ENCODE results near the gene ANKRD44.
A peak's percentile ranks its signal among the peaks of the same experiment; 100 is the strongest.
"Not testable (repeated sequence)": the region's sequence is repeated elsewhere in the genome, so short reads cannot be mapped to it uniquely, and the experiment has no call there.

ANKRD44 gene

DNA sequence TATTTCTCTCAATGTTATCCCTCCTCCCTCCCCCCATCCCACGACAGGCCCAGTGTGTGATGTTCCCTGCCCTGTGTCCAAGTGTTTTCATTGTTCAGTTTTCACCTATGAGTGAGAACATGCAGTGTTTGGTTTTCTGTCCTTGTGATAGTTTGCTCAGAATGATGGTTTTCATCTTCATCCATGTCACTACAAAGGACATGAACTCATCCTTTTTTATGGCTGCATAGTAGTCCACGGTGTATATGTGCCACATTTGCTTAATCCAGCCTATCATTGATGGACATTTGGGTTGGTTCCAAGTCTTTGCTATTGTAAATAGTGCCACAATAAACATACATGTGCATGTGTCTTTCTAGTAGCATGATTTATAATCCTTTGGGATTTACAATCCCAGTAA is 289.7 kb downstream of the ANKRD44 start:
- DNase-seq (ENCODE audit: low spot score) = not testable (repeated sequence)

DNA sequence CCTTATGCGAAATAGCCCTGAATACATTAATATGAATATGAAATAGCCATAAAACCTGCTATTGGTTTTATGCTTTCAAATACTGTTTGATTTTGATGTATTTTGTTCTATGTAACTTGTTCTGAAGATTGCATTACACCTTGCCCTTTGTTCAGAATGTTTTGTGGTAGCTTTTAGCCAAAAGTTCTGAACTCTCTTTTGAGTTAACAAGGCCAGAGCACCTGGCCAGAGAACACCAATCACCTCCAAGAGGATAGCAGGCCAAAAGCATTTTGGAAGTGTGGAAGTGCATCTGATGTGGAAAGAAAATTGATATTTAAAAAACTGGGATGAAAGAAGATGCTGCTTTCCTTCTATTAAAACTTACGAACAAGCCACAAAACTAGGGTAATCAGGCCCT is 297.5 kb downstream of the ANKRD44 start:
- DNase-seq (ENCODE audit: low spot score) = no peak

DNA sequence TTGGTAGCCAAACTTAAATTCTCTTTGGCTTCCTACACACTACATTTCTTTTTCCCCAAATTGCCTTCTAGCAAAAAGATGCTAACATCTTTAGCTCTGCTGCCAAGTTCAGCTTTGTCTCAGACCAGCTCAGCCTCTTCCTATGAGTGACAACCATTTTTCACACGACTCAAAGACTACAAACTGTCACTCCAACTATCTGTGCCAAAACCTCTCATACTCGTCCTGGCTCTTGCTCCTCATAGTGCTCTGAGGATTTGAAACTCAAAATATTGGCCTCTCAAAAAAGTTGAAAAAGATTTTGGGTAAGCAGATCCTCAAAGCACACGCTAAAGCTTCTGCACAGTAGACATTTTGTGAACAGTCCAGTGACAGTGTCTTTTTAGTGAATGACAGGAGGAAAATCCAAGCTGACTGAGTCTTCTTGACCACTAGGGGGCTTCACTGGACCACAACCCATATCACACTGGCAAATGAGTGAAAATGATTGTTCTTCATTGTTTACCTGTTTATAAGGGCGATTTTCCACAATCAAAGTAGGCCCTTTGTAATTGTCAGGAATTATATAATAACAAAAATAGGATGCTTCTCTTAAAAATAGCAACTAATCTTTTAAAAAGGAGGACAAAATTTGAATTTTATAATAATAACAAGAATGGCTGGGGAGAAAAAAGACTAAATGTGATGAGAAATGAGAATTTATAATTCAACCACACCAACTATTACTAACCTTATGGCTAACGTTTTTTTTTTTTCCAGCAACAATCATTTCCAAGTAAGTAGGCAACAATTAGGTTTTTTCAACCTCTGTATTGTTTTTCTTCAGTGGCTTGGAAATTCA is 298.6 kb downstream of the ANKRD44 start:
- DNase-seq (ENCODE audit: low spot score) = peak; percentile 60

DNA sequence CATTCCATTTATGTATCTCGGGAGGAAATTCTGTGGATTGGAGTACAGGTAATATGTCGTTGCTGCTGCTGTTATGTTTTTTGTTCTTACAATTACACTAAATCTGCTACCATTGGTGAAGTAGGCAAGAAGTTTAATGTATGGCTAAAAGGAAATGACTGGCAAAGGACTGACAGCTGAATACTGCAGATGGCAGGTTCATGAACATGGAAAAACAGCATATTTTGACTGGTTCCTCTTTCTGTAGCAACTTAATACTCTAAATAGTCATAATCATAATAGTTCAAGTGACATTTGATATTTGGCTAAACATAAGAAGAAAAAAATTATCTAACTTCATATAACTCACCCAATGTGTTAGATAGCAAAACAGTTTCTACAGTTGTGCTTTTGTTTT is 299.6 kb downstream of the ANKRD44 start:
- no peak for DNase-seq (ENCODE audit: low spot score)

DNA sequence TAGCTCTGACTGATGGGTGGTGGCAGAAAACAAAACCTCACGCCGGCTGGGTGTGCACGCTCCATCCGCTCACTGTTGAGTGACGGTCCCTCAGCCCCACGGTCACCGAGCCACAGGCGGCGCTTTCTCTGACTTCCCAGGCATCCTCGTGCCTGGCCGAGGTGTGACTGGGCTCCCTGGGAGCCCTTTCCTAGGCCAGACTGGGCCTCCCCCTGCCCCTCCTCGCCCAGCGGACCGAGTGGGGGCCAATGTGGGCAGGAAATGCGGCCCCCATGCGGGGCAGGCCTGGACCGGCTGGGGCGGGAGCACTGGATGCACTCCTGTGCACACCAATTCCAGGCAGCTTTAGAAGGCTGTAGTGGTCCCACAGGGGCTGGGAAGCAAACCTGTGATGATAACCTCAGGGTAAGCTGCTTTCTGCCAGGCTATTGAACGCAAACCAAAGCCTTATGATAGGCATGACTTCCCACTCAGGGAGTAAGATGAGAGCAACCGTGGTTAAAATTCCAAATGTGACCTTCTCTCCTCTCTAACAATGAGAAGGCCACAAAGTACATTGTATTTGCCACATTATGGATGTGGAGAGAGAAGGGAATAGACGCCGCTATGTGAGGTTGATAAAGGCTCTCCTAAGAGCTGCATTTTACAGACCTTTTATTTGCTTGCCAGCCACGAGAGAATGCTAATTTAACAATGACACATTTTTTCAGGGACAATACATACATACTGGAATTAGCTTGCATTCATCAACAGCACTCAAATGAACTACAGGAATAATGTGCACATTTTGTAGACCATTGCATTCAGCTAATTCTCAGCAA is 300.2 kb downstream of the ANKRD44 start:
- no peak for DNase-seq (ENCODE audit: low spot score)

DNA sequence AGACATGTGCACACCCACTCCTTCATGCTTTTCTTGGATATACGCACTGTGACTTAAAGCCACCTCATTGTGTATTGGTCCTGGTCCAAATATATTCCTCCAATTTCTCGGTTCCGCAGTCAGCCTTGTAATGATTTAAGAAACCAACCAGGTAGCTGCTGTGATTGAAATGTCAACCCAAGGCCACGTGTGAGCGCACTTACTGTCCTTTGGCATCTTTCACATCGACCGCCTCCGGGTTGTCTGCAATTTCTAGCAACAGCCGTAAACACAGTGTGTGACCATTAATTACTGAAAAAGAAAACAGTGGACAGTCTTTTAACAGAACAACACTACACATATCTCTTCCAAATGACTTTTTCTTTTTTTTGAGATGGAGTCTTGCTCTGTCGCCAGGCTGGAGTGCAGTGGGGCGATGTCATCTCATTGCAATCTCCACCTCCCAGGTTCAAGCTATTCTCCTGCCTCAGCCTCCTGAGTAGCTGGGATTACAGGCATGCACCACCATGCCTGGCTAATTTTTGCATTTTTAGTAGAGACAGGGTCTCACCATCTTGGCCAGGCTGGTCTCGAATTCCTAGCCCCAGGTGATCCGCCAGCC is 301.7 kb downstream of the ANKRD44 start:
- DNase-seq (ENCODE audit: low spot score) = not testable (repeated sequence)

DNA sequence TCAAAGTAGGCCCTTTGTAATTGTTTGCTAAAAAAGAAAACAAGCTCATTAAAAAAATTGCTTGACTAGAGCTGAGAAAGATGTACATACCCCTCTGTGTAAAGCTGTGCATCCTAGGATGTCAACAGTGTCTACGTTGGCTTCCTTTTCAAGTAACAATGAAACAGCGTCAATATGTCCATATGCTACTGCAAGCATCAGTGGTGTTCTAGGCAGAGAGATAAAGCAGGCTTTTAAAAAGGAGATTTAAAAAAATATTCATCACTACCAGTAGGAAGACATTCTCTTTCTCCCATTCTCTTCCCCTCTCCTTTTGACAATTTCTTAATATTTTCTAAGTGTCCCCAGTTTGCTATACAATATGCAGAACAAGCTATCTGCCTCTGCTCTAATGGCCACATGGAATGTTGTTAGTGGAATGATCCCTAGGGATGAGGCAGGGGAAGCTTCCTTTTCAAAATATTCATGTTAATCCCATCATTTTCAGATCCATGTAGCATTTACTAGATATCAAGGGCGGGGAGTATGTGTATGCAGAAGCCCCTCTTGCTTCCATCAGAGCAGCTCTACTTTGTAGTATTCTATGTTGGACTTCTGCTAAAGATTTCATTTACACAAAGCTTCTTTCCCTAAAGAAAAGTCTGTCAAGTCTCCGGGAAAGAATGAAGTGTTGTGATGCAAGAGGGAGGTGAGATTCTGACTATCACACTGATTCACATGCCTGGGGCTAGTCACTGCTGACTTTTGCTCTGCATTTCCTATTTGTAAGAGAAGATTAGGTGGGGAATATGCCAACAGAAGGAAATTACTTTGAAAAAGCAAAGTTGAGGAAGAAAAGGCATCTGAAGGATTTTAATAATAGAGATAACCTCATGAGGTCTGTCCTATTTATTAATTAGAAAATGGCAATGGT is 302.6 kb downstream of the ANKRD44 start:
- DNase-seq (ENCODE audit: low spot score) = peak; percentile 47

DNA sequence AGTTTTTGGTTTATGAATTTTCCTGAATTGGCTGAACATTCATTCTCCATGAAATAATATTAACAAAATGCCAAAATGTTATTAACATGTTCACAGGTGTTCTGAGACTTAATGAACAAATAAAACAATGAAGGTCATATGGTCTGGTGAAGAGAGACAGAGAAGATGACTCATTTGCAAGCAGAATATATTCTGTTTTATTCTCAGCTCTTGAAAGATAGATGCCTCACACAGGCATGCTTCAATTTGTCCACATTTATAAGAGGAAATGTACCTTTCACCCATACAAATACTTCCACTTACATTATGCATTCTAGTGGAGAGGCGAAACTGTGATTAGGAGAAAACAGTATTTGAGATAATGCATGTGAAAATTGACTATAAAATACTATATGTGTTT is 308.7 kb downstream of the ANKRD44 start:
- no peak for DNase-seq (ENCODE audit: low spot score)

DNA sequence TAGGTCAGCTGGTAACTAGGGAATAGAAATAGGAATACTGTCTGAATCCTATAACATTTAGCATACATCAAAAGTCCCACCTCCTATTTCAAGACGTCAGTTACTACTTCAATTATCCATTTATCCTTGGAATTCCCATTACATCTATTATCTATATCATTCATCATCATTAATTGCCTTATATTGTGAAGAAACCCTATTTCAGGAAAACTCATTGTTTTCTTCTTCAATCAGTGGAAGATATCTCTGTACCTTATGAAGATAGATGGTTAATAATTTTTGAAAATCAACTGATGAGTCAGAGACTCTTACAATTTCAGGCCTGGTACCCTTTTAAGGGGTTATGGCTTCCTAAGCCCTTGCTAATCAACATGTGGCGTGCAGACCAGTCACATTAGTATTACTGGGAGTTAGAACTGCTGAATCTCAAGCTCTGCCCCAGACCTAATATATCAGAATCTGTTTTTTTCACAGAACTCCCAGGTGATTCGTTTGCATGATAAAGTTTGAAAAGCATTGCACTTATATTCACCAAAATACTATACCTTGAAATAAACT is 314.7 kb downstream of the ANKRD44 start:
- no peak for DNase-seq (ENCODE audit: low spot score)

DNA sequence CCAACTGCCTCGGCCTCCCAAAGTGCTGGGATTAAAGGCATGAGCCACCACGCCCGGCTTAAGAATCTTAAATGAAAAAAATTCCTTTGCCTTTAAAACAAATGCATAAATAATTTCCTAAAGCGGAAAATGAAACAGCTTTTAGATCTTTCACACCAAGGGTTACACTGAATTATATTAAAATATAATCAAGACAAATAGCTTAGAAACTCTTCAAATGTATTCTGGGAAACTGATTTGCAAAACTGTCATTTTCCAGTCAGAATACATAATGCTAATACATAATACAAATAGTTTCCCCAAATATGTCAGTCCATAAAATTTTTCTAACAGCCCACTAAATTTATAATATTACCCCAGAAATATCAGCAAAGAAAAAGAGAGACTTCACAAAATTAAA is 315.8 kb downstream of the ANKRD44 start:
- no peak for DNase-seq (ENCODE audit: low spot score)

DNA sequence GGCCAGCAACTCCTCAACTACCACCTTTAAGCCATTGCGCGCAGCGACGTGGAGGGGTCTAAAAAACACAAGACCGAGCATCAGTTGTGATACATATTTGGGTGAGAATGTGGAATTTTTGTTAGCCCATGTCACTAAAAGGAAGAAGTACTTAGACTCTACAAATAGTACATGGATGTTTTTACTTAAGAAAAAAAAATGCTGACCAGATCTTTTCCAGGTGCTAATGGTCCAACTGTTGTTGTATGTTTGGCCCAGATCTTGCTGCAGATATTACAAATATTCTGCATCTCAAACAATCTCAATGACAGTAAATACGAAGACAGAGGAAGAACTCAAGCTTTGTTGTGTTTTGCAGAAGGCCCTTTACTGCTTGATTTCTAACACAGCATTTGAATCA is 317.0 kb downstream of the ANKRD44 start:
- no peak for DNase-seq (ENCODE audit: low spot score)

DNA sequence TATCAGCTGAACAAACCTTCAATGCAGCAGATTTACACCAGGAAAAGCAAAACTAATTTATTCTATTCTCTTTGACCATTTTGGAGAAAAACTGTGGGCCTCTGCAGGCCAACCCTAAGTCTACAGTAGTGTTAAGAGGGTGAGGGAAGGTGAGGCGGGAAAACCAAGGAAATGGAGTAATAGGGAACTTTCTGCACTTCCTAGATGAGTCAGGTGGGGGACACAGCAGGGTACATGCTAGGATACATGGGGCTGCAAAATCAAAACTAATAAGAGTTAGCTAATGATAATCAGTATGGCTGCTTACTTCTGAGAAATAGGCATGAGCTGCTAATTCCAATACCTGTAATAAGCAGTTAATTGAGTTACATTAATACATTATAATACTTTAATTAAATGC is 318.1 kb downstream of the ANKRD44 start:
- DNase-seq (ENCODE audit: low spot score) = no peak

DNA sequence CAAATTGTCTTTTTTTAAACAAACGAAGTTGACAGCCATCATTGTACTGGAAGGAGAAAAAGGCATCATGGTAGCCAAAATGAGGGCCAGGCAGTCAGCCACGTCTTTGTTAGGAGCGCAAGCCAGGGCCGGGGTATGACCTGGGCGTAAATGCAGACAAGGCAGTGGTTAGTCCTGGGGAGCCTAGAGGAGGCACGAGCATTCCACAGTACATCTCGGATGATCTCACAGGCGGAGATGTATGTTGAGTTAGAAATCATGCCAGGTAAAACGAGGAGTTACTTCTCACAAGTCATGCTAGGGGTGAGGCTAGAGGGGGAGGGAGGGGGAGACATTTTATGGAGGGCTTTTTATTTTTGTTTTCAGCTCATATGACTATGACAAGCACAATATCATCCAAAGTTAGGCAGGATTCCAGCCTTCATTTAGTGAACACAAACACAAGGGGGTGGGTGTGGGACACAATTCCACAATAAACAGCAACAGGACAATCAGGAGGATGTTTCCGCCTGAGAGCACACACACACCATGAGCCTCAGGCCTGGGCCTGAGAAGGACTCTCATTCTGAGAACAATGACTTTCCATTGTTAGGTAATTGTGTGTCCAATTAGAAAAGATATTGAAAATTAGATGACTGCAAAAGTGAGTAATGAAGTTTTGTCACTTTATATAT is 319.7 kb downstream of the ANKRD44 start:
- DNase-seq (ENCODE audit: low spot score) = no peak

DNA sequence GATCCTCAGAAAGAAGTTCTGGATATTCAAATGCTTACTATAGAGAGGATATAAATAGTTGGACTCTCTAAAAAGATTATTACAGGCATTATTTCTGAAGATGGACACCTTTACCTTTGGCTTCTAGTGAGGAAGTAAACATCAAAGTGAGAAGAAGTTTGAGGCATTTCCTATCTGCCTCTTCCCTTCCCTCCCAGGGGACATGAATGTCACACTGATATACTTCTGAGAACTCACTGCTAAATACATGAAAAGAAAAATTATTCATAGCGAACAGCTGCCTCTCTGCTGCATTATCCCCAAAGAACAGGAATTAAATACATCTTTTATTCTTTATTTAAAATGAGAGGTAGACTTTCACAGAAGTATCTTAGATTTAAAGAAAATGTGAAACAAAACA is 320.5 kb downstream of the ANKRD44 start:
- no peak for DNase-seq (ENCODE audit: low spot score)

DNA sequence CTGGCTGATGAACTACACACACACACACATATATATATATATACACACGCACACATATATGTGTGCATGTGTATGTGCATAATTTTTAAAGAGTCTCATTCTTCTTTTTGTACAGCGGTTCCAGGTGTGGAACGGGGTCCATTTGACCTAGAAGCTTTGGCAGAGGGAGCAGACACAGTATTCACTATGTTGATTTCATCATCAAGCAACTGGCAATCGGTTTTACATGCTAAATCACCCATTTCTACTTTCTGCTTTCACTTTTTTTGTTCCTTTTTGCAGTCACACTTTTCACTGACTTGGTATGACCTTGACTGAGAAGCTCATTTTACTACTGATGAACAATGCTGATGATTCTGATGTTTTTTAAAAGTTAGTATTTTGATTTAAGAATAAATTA is 321.1 kb downstream of the ANKRD44 start:
- no peak for DNase-seq (ENCODE audit: low spot score)

DNA sequence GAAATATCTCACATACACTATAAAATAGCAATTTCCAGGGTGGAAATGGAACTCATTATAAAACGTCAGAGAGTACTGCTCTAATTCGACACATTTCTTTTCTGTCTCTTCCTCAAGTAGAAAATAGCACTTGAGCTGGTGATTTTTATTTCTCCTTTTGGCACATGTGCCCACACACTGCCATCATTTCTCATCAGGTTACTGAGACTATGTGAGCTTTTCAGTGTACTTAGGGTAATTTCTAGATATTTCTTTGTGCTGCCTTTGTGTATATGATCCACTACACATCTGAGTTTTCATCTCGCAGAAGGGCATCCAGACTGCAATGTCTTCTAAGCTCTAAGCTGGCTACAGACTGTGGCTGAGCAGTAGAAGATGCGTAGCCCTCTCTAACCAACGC is 321.9 kb downstream of the ANKRD44 start:
- DNase-seq (ENCODE audit: low spot score) = no peak

DNA sequence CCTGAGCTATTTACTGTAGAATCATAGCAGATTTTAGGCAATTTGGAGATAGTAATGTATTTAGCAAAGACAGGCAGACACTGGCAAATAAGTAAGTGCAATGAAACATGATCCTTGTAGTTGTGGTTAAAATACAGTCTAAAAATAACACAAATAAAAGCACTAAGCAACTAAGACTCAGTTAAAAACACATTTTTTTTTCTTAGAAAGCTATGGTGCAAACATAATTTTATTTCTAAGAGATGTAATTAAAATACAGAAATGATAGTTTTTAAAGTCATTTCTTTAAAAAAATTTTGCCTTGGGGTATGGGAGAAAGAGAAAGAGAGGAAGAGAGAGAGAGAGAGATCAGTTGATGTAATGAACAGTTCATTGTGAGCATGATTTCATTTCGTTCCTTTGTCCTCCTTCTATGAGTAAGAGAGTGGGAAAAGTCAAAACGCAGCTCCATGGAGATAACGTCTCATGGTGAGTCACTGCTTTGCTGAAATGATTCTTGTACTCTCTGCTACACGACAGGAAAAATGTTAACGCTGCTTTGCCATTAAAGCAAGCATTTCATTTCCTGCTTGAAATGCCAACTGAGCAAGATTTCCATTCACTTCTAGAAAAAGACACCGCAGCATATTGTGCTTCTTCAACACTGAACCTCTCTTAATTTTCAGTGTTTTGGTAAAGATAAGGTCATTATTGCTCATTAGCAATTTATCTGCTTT is 322.8 kb downstream of the ANKRD44 start:
- DNase-seq (ENCODE audit: low spot score) = peak; percentile 83

DNA sequence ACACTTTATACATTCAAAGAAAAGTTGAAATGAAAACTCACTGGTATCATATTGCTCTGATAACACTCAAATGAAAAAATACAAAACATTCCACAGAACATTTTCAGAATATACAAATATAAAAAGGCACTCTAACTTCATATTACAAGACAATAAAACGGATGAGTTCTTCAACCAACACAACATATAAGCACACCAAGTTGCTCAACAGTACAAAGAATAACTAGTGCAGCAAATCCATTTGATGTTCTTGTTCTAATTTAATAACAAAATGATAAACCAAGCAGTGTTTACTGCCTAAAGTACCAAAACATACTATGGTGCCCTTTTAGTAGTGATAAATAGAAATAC is 323.3 kb downstream of the ANKRD44 start:
- DNase-seq (ENCODE audit: low spot score) = no peak

DNA sequence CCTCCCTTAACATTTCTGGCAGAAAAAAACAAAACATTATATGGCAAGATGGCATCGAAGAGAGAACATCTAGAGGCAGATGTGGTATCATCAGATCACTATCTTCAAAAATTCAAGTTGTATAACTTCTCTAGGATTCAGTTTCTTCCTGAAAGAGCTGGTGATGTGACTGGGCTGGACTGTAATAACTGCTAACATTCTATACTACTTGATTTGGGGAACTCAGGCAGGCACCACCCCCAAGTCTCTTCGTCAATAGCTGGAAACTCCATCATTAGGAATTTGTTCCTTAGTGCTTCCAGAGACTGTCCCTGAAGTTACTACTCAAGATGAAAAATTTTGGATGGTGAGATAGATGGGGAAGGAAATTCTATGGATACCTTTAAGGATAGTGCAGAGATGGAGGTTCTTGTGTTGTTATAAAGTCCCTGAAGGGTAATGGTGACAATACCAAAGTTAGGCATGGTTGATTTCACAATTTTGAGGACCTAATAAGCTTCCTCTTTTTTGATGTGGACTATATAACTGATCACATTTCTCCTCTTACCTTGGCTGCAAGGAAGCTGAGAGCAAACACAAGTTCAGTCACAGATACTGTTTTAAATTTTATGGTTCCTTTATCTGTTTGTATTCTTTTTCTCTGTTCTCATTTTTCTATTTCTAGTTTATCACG is 324.9 kb downstream of the ANKRD44 start:
- DNase-seq (ENCODE audit: low spot score) = no peak

DNA sequence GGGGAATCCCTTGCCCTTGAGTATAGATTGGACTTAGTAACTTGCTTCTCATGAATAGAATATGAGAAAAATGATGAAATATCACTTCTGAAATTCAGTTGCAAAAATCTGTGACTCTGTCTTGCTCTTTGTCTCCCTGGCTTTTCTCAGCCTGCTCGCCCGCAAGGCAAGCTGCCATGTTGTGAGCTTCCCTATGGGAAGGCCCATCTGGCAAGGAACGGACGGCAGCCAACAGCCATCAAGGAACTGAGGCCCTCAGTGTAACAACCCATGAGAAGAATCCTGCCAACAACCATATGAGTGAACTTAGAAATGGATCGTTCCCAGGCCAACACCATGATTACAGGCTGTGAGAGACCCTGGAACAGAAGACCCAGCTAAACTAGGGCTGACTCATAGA is 325.7 kb downstream of the ANKRD44 start:
- no peak for DNase-seq (ENCODE audit: low spot score)
